Measurements from ENCODE around the gene RTN4IP1. TPM values are rescaled to one million over a fixed set of nuclear protein-coding genes. Genes with fewer than 3 reads are reported as not detected.

The RTN4IP1 gene
- total and polyA plus RNA-seq, 9 of the 15 experiments (the other 6 are each of a cell fraction or from before 2014, with no cell fraction given), result 17.9 to 46.0 (median 22.2) TPM

DNA sequence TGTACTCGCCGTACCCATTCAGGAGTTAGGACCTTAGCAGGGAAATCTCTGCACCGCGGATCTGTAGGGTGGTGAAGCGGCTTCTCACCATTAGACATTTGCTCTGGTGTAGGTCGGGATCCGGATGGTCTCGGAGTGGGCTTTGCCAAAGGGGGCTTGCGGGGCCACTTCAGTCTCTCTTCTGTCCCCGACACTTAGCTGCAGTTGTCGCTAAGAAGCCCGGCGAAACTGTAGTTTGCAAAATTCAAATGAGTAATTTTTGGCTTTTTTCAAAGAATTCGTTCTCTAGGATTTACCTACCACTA is 513 bp upstream of the RTN4IP1 start:
- peak overlapping the region; percentile 81 for H3K27ac ChIP-seq (ENCODE audit: extremely low read depth, low read depth, low read length)
- peak overlapping the region; percentile 86 to 90 for H3K9ac ChIP-seq (ENCODE audit: insufficient read depth in 1 of 2, low read depth in 2 of 2, low read length in 2 of 2)
- intact Hi-C loops (cut with micrococcal nuclease), result loop anchor here (5.0 kb wide), 1 partner anchor 347 kb away; no protein-coding TSS in a partner anchor
- H2AFZ ChIP-seq (ENCODE audit: low read depth, low read length), result peak overlapping the region; percentile 85
- no peaks in the 10 kb centered on the region for H3K27me3 ChIP-seq (ENCODE audit: control insufficient read depth in 2 of 2, insufficient read depth in 2 of 2, low read length in 2 of 2)
- CTCF ChIA-PET (ENCODE audit: low intra/inter-chr PET ratio), result no interaction called here
- DNase-seq (ENCODE audit: extremely low read depth in 1 of 4, low spot score in 3 of 4) (no peak), FAIRE-seq (no peak), ATAC-seq (peak; percentile 26; the same call in 2 of the 3 replicates)
- H3K4me3 ChIP-seq, result peak overlapping the region; percentile 79
- POLR2A ChIA-PET, result interaction anchor here (1.1 kb wide), 1 partner anchor 13 kb away, joined by 3 read pairs; no protein-coding TSS in a partner anchor
- peaks cover 3 to 6% of the 10 kb centered on the region in 2 experiments; a peak in 1 of 5 replicates for H3K4me1 ChIP-seq (replicated peaks in 1 of 2; ENCODE audit: control insufficient read depth in 2 of 2, insufficient read depth in 2 of 2, low read length in 2 of 2)
- H3K9me3 ChIP-seq (replicated peaks; ENCODE audit: control insufficient read depth, insufficient read depth, low read depth, low read length), result no peaks in the 10 kb centered on the region
- no peaks in the 10 kb centered on the region for H3K36me3 ChIP-seq (ENCODE audit: control insufficient read depth, insufficient read depth, low read length)
- no peaks in the 10 kb centered on the region for H3K9me1 ChIP-seq (ENCODE audit: control insufficient read depth, insufficient read depth, low read length)
- 0% methylated on average over 14 of the region's 14 CpGs for WGBS (ENCODE audit: insufficient coverage, low coverage, missing lambda C conversion rate)
- peaks cover 68% of the 10 kb centered on the region for H3K79me2 ChIP-seq (ENCODE audit: control insufficient read depth, insufficient read depth, low read length)
- BruUV-seq (replicated peaks), result no TSS peak
- H4K20me1 ChIP-seq (replicated peaks; ENCODE audit: control insufficient read depth, insufficient read depth, low read length), result no peaks in the 10 kb centered on the region
- 0 out of 2 replicates have a peak, but pooled peaks have one; percentile 9 for TF ChIP-seq PML (IDR thresholded peaks at IDR 0.05; ENCODE audit: low read length)
- peak; percentile 54 for TF ChIP-seq RBBP5 (IDR thresholded peaks at IDR 0.05; ENCODE audit: borderline replicate concordance, insufficient read depth, low read length, poor library complexity, severe bottlenecking)
- 0 out of 2 replicates have a peak, but pooled peaks have one; percentile 8 for TF ChIP-seq PHF8 (IDR thresholded peaks at IDR 0.05; ENCODE audit: borderline replicate concordance, low read length)
- peak; percentile 72 for TF ChIP-seq ZFX (CRISPR knock-in tag; IDR thresholded peaks at IDR 0.05)
- TF ChIP-seq BRD4 (IDR thresholded peaks at IDR 0.05), result peak; percentile 36; the same call in 1 of the 2 replicates
- TF ChIP-seq, protein P1, sequence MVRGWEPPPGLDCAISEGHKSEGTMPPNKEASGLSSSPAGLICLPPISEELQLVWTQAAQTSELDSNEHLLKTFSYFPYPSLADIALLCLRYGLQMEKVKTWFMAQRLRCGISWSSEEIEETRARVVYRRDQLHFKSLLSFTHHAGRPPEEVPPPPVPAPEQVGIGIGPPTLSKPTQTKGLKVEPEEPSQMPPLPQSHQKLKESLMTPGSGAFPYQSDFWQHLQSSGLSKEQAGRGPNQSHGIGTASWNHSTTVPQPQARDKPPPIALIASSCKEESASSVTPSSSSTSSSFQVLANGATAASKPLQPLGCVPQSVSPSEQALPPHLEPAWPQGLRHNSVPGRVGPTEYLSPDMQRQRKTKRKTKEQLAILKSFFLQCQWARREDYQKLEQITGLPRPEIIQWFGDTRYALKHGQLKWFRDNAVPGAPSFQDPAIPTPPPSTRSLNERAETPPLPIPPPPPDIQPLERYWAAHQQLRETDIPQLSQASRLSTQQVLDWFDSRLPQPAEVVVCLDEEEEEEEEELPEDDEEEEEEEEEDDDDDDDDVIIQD (CRISPR knock-in tag; IDR thresholded peaks at IDR 0.05), result no peak
- peak overlapping the region; percentile 96 for H3K4me2 ChIP-seq (ENCODE audit: insufficient read depth, low read length)
- in situ Hi-C loops (cut with MboI), result no loop called here

Data from K562 (cell line).